H9 (cell line): ENCODE measurements around the gene PPP1R12B. TPM values are rescaled to one million over a fixed set of nuclear protein-coding genes. Genes with fewer than 3 reads are reported as not detected.
"Not testable (repeated sequence)": the region's sequence is repeated elsewhere in the genome, so short reads cannot be mapped to it uniquely, and the experiment has no call there.

ENCODE experiments used
- DNase-seq: peaks from one replicate; pipeline ENCODE4 v3.0.0-alpha.2; 2017
- H2AFZ ChIP-seq: one replicate; pipeline ENCODE4 v1.6.1; 2013; ENCODE audit warnings: mild to moderate bottlenecking, low read length, control low read depth, moderate library complexity
- H2AK5ac ChIP-seq: 2 replicates; pipeline ENCODE4 v1.6.1; 2013; ENCODE audit warnings: low read length, control low read depth, mixed read lengths; ENCODE audit not compliant: insufficient read length
- H2BK120ac ChIP-seq: one replicate; pipeline ENCODE4 v1.6.1; 2013; ENCODE audit warnings: low read depth, mild to moderate bottlenecking, low read length, control low read depth, inconsistent platforms; ENCODE audit not compliant: poor library complexity, severe bottlenecking
- H2BK12ac ChIP-seq: 2 replicates; pipeline ENCODE4 v1.6.1; 2013; ENCODE audit warnings: low read length, control low read depth, mixed read lengths, low read depth; ENCODE audit not compliant: insufficient read length
- H2BK15ac ChIP-seq: 2 replicates; pipeline ENCODE4 v1.6.1; 2013; ENCODE audit warnings: low read depth, low read length, control low read depth
- H2BK20ac ChIP-seq: one replicate; pipeline ENCODE4 v1.6.1; 2013; ENCODE audit warnings: low read depth, mild to moderate bottlenecking, low read length, control low read depth, inconsistent platforms; ENCODE audit not compliant: poor library complexity, severe bottlenecking
- H2BK5ac ChIP-seq: 2 replicates; pipeline ENCODE4 v1.6.1; 2013; ENCODE audit warnings: low read length, control low read depth, mixed read lengths; ENCODE audit not compliant: insufficient read length
- H3K14ac ChIP-seq: 2 replicates; pipeline ENCODE4 v1.6.1; 2013; ENCODE audit warnings: low read length, control low read depth; ENCODE audit not compliant: insufficient read depth
- H3K18ac ChIP-seq: 2 replicates; pipeline ENCODE4 v1.6.1; 2013; ENCODE audit warnings: low read depth, mild to moderate bottlenecking, mixed read lengths, low read length, control low read depth; ENCODE audit not compliant: insufficient read length
- H3K23ac ChIP-seq: 2 replicates; pipeline ENCODE4 v1.6.1; 2013; ENCODE audit warnings: low read length, control low read depth, mixed read lengths, low read depth; ENCODE audit not compliant: insufficient read length
- H3K23me2 ChIP-seq: 2 replicates; pipeline ENCODE4 v1.6.1; 2013; ENCODE audit warnings: low read depth, mild to moderate bottlenecking, mixed read lengths, low read length, control low read depth; ENCODE audit not compliant: insufficient read length, poor library complexity, severe bottlenecking
- H3K27ac ChIP-seq: 2 replicates; pipeline ENCODE4 v1.5.1; 2013; ENCODE audit warnings: low read length, control low read depth, mixed read lengths, low read depth; ENCODE audit not compliant: insufficient read length
- H3K27me3 ChIP-seq: 2 replicates; pipeline ENCODE4 v1.6.1; 2013; ENCODE audit warnings: low read length, control low read depth, inconsistent platforms; ENCODE audit not compliant: insufficient read depth
- H3K4ac ChIP-seq: 2 replicates; pipeline ENCODE4 v1.6.1; 2013; ENCODE audit warnings: low read depth, mild to moderate bottlenecking, control low read depth, inconsistent platforms, low read length, moderate library complexity
- H3K4me1 ChIP-seq: 2 replicates; pipeline ENCODE4 v1.6.1; 2013; ENCODE audit warnings: low read length, control low read depth, inconsistent platforms; ENCODE audit not compliant: insufficient read depth
- H3K4me2 ChIP-seq: 2 replicates; pipeline ENCODE4 v1.6.1; 2013; ENCODE audit warnings: low read length, control low read depth, mixed read lengths; ENCODE audit not compliant: insufficient read length, insufficient read depth
- H3K56ac ChIP-seq: 2 replicates; pipeline ENCODE4 v1.6.1; 2013; ENCODE audit warnings: low read depth, mild to moderate bottlenecking, mixed read lengths, low read length, control low read depth; ENCODE audit not compliant: insufficient read length
- H3K79me1 ChIP-seq: 2 replicates; pipeline ENCODE4 v1.6.1; 2013; ENCODE audit warnings: low read depth, mild to moderate bottlenecking, moderate library complexity, low read length, control low read depth, inconsistent platforms; ENCODE audit not compliant: insufficient read depth, poor library complexity, severe bottlenecking
- H3K79me2 ChIP-seq: 2 replicates; pipeline ENCODE4 v1.6.1; 2013; ENCODE audit warnings: low read length, control low read depth, inconsistent platforms; ENCODE audit not compliant: insufficient read depth
- H3K9ac ChIP-seq: 2 replicates; pipeline ENCODE4 v1.6.1; 2013; ENCODE audit warnings: low read length, control low read depth, mixed read lengths; ENCODE audit not compliant: insufficient read length; ENCODE audit errors: extremely low read depth
- H3K9me3 ChIP-seq: one replicate; pipeline ENCODE4 v1.6.1; 2013; ENCODE audit warnings: low read depth, low read length, inconsistent platforms; ENCODE audit not compliant: control insufficient read depth
- H3T11ph ChIP-seq: one replicate; pipeline ENCODE4 v1.6.1; 2013; ENCODE audit warnings: mild to moderate bottlenecking, low read length, control low read depth, inconsistent platforms
- H4K20me1 ChIP-seq: one replicate; pipeline ENCODE4 v1.6.1; 2013; ENCODE audit not compliant: control insufficient read depth, insufficient read length, insufficient read depth
- H4K5ac ChIP-seq: 2 replicates; pipeline ENCODE4 v1.6.1; 2013; ENCODE audit warnings: low read depth, mild to moderate bottlenecking, mixed read lengths, low read length, control low read depth; ENCODE audit not compliant: insufficient read length
- H4K8ac ChIP-seq: replicated peaks from 2 replicates; pipeline ENCODE4 v1.6.1; 2013; ENCODE audit warnings: low read length, control low read depth, mixed read lengths, low read depth; ENCODE audit not compliant: insufficient read length
- H4K91ac ChIP-seq: 2 replicates; pipeline ENCODE4 v1.6.1; 2013; ENCODE audit warnings: low read depth, mild to moderate bottlenecking, moderate library complexity, mixed read lengths, low read length, control low read depth; ENCODE audit not compliant: insufficient read length
- H3K27ac Mint-ChIP-seq, 3 experiments: 2 replicates in 2 of 3; 3 replicates in 1 of 3; pipeline ENCODE4 v1.8.0; 2020 to 2021; ENCODE audit warnings: mixed read lengths in 3 of 3, mild to moderate bottlenecking in 1 of 3, moderate library complexity in 1 of 3
- H3K27me3 Mint-ChIP-seq: 2 replicates; pipeline ENCODE4 v1.8.0; 2021; ENCODE audit warnings: low read depth, mild to moderate bottlenecking, moderate library complexity, mixed read lengths
- H3K36me3 Mint-ChIP-seq, 3 experiments: 2 replicates in 2 of 3; 3 replicates in 1 of 3; pipeline ENCODE4 v1.8.0; 2020 to 2021; ENCODE audit warnings: low read depth in 3 of 3, mixed read lengths in 3 of 3; ENCODE audit not compliant: insufficient read depth in 1 of 3
- H3K4me1 Mint-ChIP-seq, 2 experiments: 2 replicates each; pipeline ENCODE4 v1.8.0; 2020; ENCODE audit warnings: mixed read lengths in 2 of 2
- H3K4me3 Mint-ChIP-seq, 2 experiments: 2 replicates in 1 of 2; 3 replicates in 1 of 2; pipeline ENCODE4 v1.8.0; 2020 to 2021; ENCODE audit warnings: mild to moderate bottlenecking in 2 of 2, mixed read lengths in 2 of 2, moderate library complexity in 1 of 2
- H3K9me3 Mint-ChIP-seq, 2 experiments: 2 replicates in 1 of 2; 3 replicates in 1 of 2; pipeline ENCODE4 v1.8.0; 2020; ENCODE audit warnings: mild to moderate bottlenecking in 2 of 2, mixed read lengths in 2 of 2, moderate library complexity in 1 of 2
- WGBS: extraction: QIAGEN DNeasy Blood & Tissue Kit; methylation state at CpG from one replicate; pipeline ENCODE4 v1.1.7; 2013; ENCODE audit warnings: missing lambda C conversion rate, low lambda C conversion rate, mixed read lengths; ENCODE audit not compliant: insufficient read length; ENCODE audit errors: extremely low coverage; 5-methylcytosine and 5-hydroxymethylcytosine counted together
- total RNA-seq: library from RNA; stranded (reverse); gene quantifications from 2 replicates; pipeline ENCODE4 v1.2.1, GENCODE V29; 2021

The PPP1R12B gene
- total RNA-seq, 1 experiment from 2014 or later = 12.9 TPM

DNA sequence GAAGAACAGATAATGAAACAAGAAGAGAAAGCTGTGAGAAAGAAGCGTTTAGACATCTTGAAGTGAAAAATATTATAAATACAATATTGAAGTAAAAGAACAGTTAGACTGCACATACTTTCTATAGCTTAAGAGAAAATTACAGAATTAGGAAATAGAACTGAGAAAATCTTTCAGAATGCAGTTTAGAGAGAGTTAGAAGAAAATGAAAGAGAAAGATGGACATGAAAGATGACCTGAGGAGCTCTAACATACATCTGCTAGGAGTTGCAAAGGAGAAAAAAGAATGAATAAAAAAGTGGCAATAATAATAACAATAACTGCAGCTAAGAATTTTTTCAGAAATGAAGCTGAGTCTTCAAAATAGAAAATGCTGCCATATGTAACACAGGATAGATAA lies 173.0 kb downstream of the PPP1R12B start:
- H3K4me1 ChIP-seq, H4K5ac ChIP-seq, H3K4me3 Mint-ChIP-seq, H4K8ac ChIP-seq, H3K4me1 Mint-ChIP-seq, H3K36me3 Mint-ChIP-seq, H3K4ac ChIP-seq, H2AFZ ChIP-seq, H3K14ac ChIP-seq, H2BK12ac ChIP-seq, H2BK120ac ChIP-seq, H3K27ac Mint-ChIP-seq, H3K27ac ChIP-seq, H2AK5ac ChIP-seq, H3K23me2 ChIP-seq, H3K79me2 ChIP-seq, H2BK20ac ChIP-seq, H3K9me3 Mint-ChIP-seq, H3T11ph ChIP-seq, H3K9ac ChIP-seq, H3K79me1 ChIP-seq, H2BK15ac ChIP-seq, DNase-seq, H3K18ac ChIP-seq, H2BK5ac ChIP-seq, H3K27me3 ChIP-seq, H4K91ac ChIP-seq, H3K27me3 Mint-ChIP-seq, H4K20me1 ChIP-seq, H3K23ac ChIP-seq, H3K56ac ChIP-seq, H3K4me2 ChIP-seq, H3K9me3 ChIP-seq: not testable (repeated sequence)
- WGBS = no CpG with 5 or more reads among the region's 1 CpG
